ENCODE measurements around the gene GPC6. TPM values are rescaled to one million over a fixed set of nuclear protein-coding genes. Genes with fewer than 3 reads are reported as not detected.

Gene GPC6
- total RNA-seq, 1 experiment from 2014 or later = 0.22 TPM

- Histone ChIP-seq H3K4me3 (replicated peaks in 1 of 2; ENCODE audit: low read depth in 1 of 2, low read length in 2 of 2) (no peak overlapping the region), H3K36me3 (ENCODE audit: control insufficient read depth in 1 of 2, insufficient read depth in 2 of 2, low read length in 2 of 2) (no peaks in the 10 kb centered on the region), H3K79me2 (ENCODE audit: insufficient read depth, low read length) (no peaks in the 10 kb centered on the region), H3K27ac (ENCODE audit: low read depth, low read length) (no peak overlapping the region), H3K9ac (ENCODE audit: low read length) (no peak overlapping the region), H3K9me2 (ENCODE audit: insufficient read depth) (no peaks in the 10 kb centered on the region), H4K20me1 (ENCODE audit: insufficient read depth) (no peaks in the 10 kb centered on the region), H3K27me3 (ENCODE audit: insufficient read depth, low read length) (no peaks in the 10 kb centered on the region), H3K9me3 (ENCODE audit: control insufficient read depth in 1 of 2, insufficient read depth in 1 of 2, low read depth in 1 of 2, low read length in 2 of 2) (peaks cover 4 to 18% of the 10 kb centered on the region in 2 experiments; a peak in 2 of 4 replicates), H2AFZ (ENCODE audit: low read depth, low read length, poor library complexity, severe bottlenecking) (no peak overlapping the region), H3K4me2 (ENCODE audit: low read length) (no peak overlapping the region), H3K4me1 (ENCODE audit: control insufficient read depth in 1 of 2, insufficient read depth in 2 of 2, low read length in 2 of 2) (no peaks in the 10 kb centered on the region)
- DNase-seq (ENCODE audit: low read depth, low spot score) = no peak
- ChIA-PET POLR2A (interaction anchor here (1.0 kb wide), 1 partner anchor 29 kb away, joined by 3 read pairs; no protein-coding TSS in a partner anchor), CTCF (no interaction called here), RAD21 (ENCODE audit: low non-redundant PET in 1 of 2, low total read pairs in 2 of 2, uncharacterized antibody in 2 of 2, unreplicated experiment in 2 of 2) (no interaction called here)
- BruUV-seq (replicated peaks) = no TSS peak
- no peak for ATAC-seq
- TF ChIP-seq SIN3A (IDR thresholded peaks at IDR 0.05; ENCODE audit: low read depth) = no peak
- TF ChIP-seq EGR1 (IDR thresholded peaks at IDR 0.05; ENCODE audit: low read depth) = no peak
- TF ChIP-seq TCF7L2 (IDR thresholded peaks at IDR 0.05; ENCODE audit: borderline replicate concordance, extremely low read depth, insufficient read depth, insufficient read length) = no peak
- no peak for TF ChIP-seq REST (IDR thresholded peaks at IDR 0.05; ENCODE audit: low read depth)
- no peak for TF ChIP-seq RAD21 (IDR thresholded peaks at IDR 0.05; ENCODE audit: low read depth)
- TF ChIP-seq YY1 (IDR thresholded peaks at IDR 0.05; ENCODE audit: extremely low read depth, insufficient replicate concordance, low read depth, low read length) = no peak
- no peak for TF ChIP-seq ZBTB33 (IDR thresholded peaks at IDR 0.05; ENCODE audit: extremely low read depth, insufficient replicate concordance, low read length)
- TF ChIP-seq SP1 (IDR thresholded peaks at IDR 0.05; ENCODE audit: low read depth) = no peak
- no peak for TF ChIP-seq SRF (IDR thresholded peaks at IDR 0.05; ENCODE audit: low read depth)
- no peak for TF ChIP-seq POLR2AphosphoS5 (IDR thresholded peaks at IDR 0.05; ENCODE audit: low read depth, low read length)
- TF ChIP-seq MAX (IDR thresholded peaks at IDR 0.05) = no peak
- TF ChIP-seq ZFX (IDR thresholded peaks at IDR 0.05) = no peak
- TF ChIP-seq POLR2A (IDR thresholded peaks at IDR 0.05; ENCODE audit: borderline replicate concordance, extremely low read depth, insufficient read depth, insufficient read length) = no peak
- TF ChIP-seq EZH2phosphoT487 (IDR thresholded peaks at IDR 0.05; ENCODE audit: borderline replicate concordance) = no peak
- TF ChIP-seq ATF3 (IDR thresholded peaks at IDR 0.05) = no peak
- TF ChIP-seq ZNF274 (IDR thresholded peaks at IDR 0.05; ENCODE audit: low read depth, low read length) = no peak
- no peak for TF ChIP-seq CTCF (IDR thresholded peaks at IDR 0.05 in 2 of 3, conservative IDR thresholded peaks at IDR 0.05 in 1 of 3; ENCODE audit: borderline replicate concordance in 1 of 3, insufficient read depth in 1 of 3, low read depth in 2 of 3, low read length in 2 of 3)
- no peak for TF ChIP-seq CEBPB (IDR thresholded peaks at IDR 0.05; ENCODE audit: low read depth)
- TF ChIP-seq FOSL1 (IDR thresholded peaks at IDR 0.05; ENCODE audit: low read depth) = no peak
- intact Hi-C loops (cut with micrococcal nuclease) = no loop called here
These were observed 997 bp upstream of the GPC6 start for GRCh38 chr13:93225610-93226009.
